ENCODE data around the gene ZNF275. TPM values are rescaled to one million over a fixed set of nuclear protein-coding genes. Genes with fewer than 3 reads are reported as not detected.

The ZNF275 gene
- total and polyA plus RNA-seq, 12 donors: 22.8 to 252 (median 101) TPM

DNA sequence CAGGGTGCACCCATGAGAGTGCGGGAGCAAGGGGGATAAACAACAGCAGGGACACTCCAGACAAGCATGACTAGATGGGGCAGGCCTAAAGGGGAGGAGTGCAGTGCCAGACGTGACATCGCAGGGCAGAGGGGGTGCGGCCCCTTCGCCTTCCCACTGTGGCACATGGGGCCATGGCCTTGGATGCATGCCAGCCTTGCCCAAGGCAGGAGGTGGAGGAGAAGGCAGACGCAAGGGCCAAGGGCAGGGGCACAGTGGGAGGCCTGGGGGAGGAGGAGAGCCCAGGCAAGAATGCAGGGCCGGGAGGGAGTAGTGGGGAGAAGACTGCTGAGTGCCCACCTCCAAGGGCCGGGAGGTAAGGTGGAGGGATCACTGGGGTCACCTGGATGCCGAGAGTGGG lies 45.6 kb downstream of the ZNF275 start:
- no peaks in the 10 kb centered on the region for H3K9me3 ChIP-seq (replicated peaks in 1 of 3)
- no peak overlapping the region for H3K4me3 ChIP-seq
- TF ChIP-seq, protein P1, sequence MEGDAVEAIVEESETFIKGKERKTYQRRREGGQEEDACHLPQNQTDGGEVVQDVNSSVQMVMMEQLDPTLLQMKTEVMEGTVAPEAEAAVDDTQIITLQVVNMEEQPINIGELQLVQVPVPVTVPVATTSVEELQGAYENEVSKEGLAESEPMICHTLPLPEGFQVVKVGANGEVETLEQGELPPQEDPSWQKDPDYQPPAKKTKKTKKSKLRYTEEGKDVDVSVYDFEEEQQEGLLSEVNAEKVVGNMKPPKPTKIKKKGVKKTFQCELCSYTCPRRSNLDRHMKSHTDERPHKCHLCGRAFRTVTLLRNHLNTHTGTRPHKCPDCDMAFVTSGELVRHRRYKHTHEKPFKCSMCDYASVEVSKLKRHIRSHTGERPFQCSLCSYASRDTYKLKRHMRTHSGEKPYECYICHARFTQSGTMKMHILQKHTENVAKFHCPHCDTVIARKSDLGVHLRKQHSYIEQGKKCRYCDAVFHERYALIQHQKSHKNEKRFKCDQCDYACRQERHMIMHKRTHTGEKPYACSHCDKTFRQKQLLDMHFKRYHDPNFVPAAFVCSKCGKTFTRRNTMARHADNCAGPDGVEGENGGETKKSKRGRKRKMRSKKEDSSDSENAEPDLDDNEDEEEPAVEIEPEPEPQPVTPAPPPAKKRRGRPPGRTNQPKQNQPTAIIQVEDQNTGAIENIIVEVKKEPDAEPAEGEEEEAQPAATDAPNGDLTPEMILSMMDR (IDR thresholded peaks at IDR 0.05): no peak
- no peak for TF ChIP-seq POLR2A (IDR thresholded peaks at IDR 0.05)
- peak overlapping the region; percentile 13 to 91 (median 84) for H3K27ac ChIP-seq
- DNase-seq: peak; percentile 65 to 85 (median 72)
- no peaks in the 10 kb centered on the region for H3K27me3 ChIP-seq
- no peaks in the 10 kb centered on the region for H3K36me3 ChIP-seq (replicated peaks in 1 of 2)
- intact Hi-C loops (cut with DNase I): no loop called here
- H3K4me1 ChIP-seq (replicated peaks in 1 of 2): peaks cover 5 to 30% of the 10 kb centered on the region in 2 donors
- 34 to 67% (median 57%) methylated on average over 1 to 9 of the region's 9 CpGs for WGBS, 4 donors

DNA sequence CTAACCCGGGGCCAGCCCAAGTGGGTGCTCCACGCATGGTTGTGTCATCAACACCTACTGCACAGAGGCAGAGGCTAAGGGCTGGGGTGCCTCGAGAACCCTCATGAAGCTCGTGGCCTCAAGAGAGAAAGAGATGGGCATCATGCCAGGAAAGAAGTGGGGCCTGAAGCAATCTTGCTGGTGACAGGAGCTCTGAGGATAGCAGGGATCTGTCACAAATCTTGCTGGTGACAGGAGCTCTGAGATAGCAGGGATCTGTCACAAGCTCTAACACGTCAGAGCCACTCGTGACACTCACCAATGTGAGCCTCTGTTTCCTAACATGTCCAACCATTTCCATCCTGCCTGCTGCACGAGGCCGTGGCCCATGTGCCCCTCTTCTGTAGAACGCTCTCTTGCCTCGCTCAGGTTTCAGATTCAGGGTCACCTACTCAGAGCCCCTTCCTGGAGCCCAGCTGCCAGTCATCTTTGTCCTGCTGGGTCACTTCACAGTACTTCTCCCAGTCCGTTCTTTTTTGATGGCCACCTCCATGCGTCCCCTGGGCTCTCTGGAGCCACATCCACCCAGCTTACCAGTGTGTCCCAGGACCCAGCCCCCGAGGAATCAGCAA lies 46.1 kb downstream of the ZNF275 start:
- DNase-seq: peak; percentile 69 to 89 (median 84)
- Histone ChIP-seq H3K27me3 (no peaks in the 10 kb centered on the region), H3K36me3 (replicated peaks in 1 of 2) (no peaks in the 10 kb centered on the region), H3K27ac (peak overlapping the region; percentile 78 to 91 (median 84)), H3K4me3 (no peak overlapping the region), H3K4me1 (replicated peaks in 1 of 2) (peaks cover 5 to 28% of the 10 kb centered on the region in 2 donors), H3K9me3 (replicated peaks in 1 of 3) (no peaks in the 10 kb centered on the region)
- TF ChIP-seq POLR2A (IDR thresholded peaks at IDR 0.05): peak in 1 of 2 donors; percentile 7
- TF ChIP-seq, protein P1 (IDR thresholded peaks at IDR 0.05): no peak
- 29 to 67% (median 51%) methylated on average over 2 to 13 of the region's 13 CpGs for WGBS, 4 donors
- intact Hi-C loops (cut with DNase I): no loop called here

DNA sequence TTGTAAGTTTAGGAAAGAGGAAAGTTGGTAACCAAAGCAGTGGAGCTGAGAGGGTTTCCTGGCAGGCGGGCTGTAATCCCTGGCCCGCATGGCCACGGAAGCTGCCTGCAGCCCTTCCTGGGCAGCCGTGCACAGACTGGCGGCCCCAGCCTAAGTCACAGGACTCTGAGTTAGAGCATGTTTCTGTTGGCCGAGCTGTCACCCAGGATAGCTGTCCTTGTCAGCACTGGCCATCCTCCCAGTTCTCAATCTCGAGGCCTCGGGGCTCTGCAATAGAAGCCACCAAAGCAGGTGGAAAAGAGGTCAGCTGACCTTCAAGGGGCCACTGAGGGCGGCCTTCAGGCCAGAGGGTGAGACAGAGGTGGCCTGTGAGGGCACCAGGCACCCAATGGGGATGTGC lies 46.7 kb downstream of the ZNF275 start:
- WGBS, 4 donors: 27 to 89% (median 55%) methylated on average over 3 to 9 of the region's 9 CpGs

DNA sequence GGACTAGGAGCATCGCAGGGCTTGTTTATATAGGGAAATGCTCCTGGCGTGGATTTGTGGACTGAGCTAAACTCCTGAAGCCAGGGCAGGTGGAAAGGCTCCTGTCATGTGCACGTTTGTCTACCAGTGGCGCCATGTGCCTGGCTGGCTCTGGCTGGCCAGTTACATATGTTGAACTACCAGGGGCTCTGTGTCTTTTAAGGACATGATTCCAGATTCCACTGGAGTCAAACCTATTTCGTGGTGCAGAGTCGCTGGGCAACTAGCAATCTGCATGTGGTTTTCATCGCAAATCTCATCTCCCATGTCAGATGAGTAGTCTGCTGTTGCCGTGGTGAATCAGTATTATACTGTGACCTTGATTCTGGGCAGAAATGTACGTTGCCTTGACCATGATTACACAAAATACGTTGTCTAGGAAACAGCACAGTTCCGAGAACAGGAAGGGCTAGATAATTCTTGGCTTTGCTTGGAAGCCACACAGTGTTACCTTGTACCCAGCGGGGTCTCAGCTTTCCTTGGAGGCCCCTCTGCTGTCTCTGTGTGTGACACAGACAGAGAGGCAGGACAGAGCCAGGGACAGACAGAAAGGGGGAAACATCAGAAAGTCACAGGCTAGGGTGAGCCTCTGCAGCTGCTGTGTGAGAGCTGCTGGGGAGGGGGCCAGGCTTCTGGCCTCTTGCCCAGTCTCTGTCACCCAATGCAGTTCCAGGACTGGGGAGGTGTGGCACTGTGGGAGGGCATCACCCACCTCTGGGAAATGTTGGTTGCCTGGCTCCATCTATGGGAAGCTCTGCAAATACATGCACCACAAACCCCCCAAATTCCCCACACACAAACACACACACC lies 48.0 kb downstream of the ZNF275 start:
- H3K9me3 ChIP-seq (replicated peaks in 1 of 3): no peaks in the 10 kb centered on the region
- DNase-seq: peak; percentile 80 to 90 (median 87)
- peak overlapping the region; percentile 78 to 91 (median 84) for H3K27ac ChIP-seq
- intact Hi-C loops (cut with DNase I): no loop called here
- H3K27me3 ChIP-seq: no peaks in the 10 kb centered on the region
- 20 to 45% (median 31%) methylated on average over 5 to 12 of the region's 12 CpGs for WGBS, 4 donors
- peaks cover 5 to 19% of the 10 kb centered on the region in 2 donors for H3K4me1 ChIP-seq (replicated peaks in 1 of 2)
- no peak overlapping the region for H3K4me3 ChIP-seq
- no peaks in the 10 kb centered on the region for H3K36me3 ChIP-seq (replicated peaks in 1 of 2)
- TF ChIP-seq POLR2A (IDR thresholded peaks at IDR 0.05): peak in 1 of 2 donors; percentile 17
- TF ChIP-seq, protein P1 (IDR thresholded peaks at IDR 0.05): peak in 4 of 6 experiments; percentile 22 to 44 (median 34)

More for the DNA sequence above, 46.7 kb downstream of the ZNF275 start:
- no peaks in the 10 kb centered on the region for H3K9me3 ChIP-seq (replicated peaks in 1 of 3)
- peak overlapping the region; percentile 78 to 91 (median 84) for H3K27ac ChIP-seq
- no peaks in the 10 kb centered on the region for H3K36me3 ChIP-seq (replicated peaks in 1 of 2)
- peak; percentile 54 to 79 (median 67) for DNase-seq
- peaks cover 5 to 27% of the 10 kb centered on the region in 2 donors for H3K4me1 ChIP-seq (replicated peaks in 1 of 2)
- no peaks in the 10 kb centered on the region for H3K27me3 ChIP-seq
- no peak overlapping the region for H3K4me3 ChIP-seq
- intact Hi-C loops (cut with DNase I): no loop called here
- TF ChIP-seq, protein P1 (IDR thresholded peaks at IDR 0.05): no peak
- peak in 1 of 2 donors; percentile 24 for TF ChIP-seq POLR2A (IDR thresholded peaks at IDR 0.05)
